ENCODE measurements around the gene PHF12.
A peak's percentile ranks its signal among the peaks of the same experiment; 100 is the strongest.
"Not testable (repeated sequence)": the region's sequence is repeated elsewhere in the genome, so short reads cannot be mapped to it uniquely, and the experiment has no call there.

PHF12 gene

GRCh38 chr17:28934508-28934907 lies 16.8 kb downstream of the PHF12 start:
- DNase-seq (ENCODE audit: low read depth in 2 of 2) = not testable (repeated sequence)

- DNase-seq (ENCODE audit: low read depth in 2 of 2) = no peak
Measured at GRCh38 chr17:28929787-28930186, 21.5 kb downstream of the PHF12 start.

- DNase-seq (ENCODE audit: low read depth in 2 of 2) = peak in 1 of 2 donors; percentile 20
Measured at GRCh38 chr17:28928061-28928460, 23.3 kb downstream of the PHF12 start.

GRCh38 chr17:28926786-28927185 lies 24.5 kb downstream of the PHF12 start:
- DNase-seq (ENCODE audit: low read depth in 2 of 2) = no peak

- DNase-seq (ENCODE audit: low read depth in 2 of 2) = no peak
Measured at GRCh38 chr17:28926366-28926765, 25.0 kb downstream of the PHF12 start.

GRCh38 chr17:28925912-28926365 lies 25.4 kb downstream of the PHF12 start:
- DNase-seq (ENCODE audit: low read depth in 2 of 2) = no peak

GRCh38 chr17:28920201-28920600 lies 31.1 kb downstream of the PHF12 start:
- no peak for DNase-seq (ENCODE audit: low read depth in 2 of 2)

GRCh38 chr17:28918295-28918694 lies 33.0 kb downstream of the PHF12 start:
- DNase-seq (ENCODE audit: low read depth in 2 of 2) = no peak

GRCh38 chr17:28917465-28917864 lies 33.9 kb downstream of the PHF12 start:
- DNase-seq (ENCODE audit: low read depth in 2 of 2) = no peak

- no peak for DNase-seq (ENCODE audit: low read depth in 2 of 2)
Measured at GRCh38 chr17:28917029-28917428, 34.3 kb downstream of the PHF12 start.

GRCh38 chr17:28916302-28916934 lies 34.9 kb downstream of the PHF12 start:
- DNase-seq (ENCODE audit: low read depth in 2 of 2) = no peak

- no peak for DNase-seq (ENCODE audit: low read depth in 2 of 2)
Measured at GRCh38 chr17:28912938-28913333, 38.4 kb downstream of the PHF12 start.

- DNase-seq (ENCODE audit: low read depth in 2 of 2) = no peak
Measured at GRCh38 chr17:28912281-28912937, 38.9 kb downstream of the PHF12 start.

- no peak for DNase-seq (ENCODE audit: low read depth in 2 of 2)
Measured at GRCh38 chr17:28911411-28912045, 39.8 kb downstream of the PHF12 start.

- no peak for DNase-seq (ENCODE audit: low read depth in 2 of 2)
Measured at GRCh38 chr17:28910534-28910933, 40.8 kb downstream of the PHF12 start.

- no peak for DNase-seq (ENCODE audit: low read depth in 2 of 2)
Measured at GRCh38 chr17:28908640-28909167, 42.6 kb downstream of the PHF12 start.

- DNase-seq (ENCODE audit: low read depth in 2 of 2) = no peak
Measured at GRCh38 chr17:28907709-28908475, 43.4 kb downstream of the PHF12 start.

GRCh38 chr17:28906706-28907438 lies 44.4 kb downstream of the PHF12 start:
- no peak for DNase-seq (ENCODE audit: low read depth in 2 of 2)

- DNase-seq (ENCODE audit: low read depth in 2 of 2) = no peak
Measured at GRCh38 chr17:28906276-28906675, 45.0 kb downstream of the PHF12 start.

- DNase-seq (ENCODE audit: low read depth in 2 of 2) = no peak
Measured at GRCh38 chr17:28904800-28905199, 46.5 kb downstream of the PHF12 start.

GRCh38 chr17:28903546-28903841 lies 47.8 kb downstream of the PHF12 start:
- DNase-seq (ENCODE audit: low read depth in 2 of 2) = not testable (repeated sequence)

All from stimulated activated CD8-positive, alpha-beta memory T cell treated with anti-CD3 and anti-CD28 coated beads, Interleukin-2, amount 100 ng/mL, for 48 hours (primary cell).